Prostate gland (tissue), 2 donors: Measurements from ENCODE around the gene SCN1B. TPM values are rescaled to one million over a fixed set of nuclear protein-coding genes. Genes with fewer than 3 reads are reported as not detected.

Source experiments
- DNase-seq: peaks from one replicate; pipeline ENCODE4 v3.0.0-alpha.2; 2019; ENCODE audit warnings: low spot score
- H3K27ac ChIP-seq, 2 donors: fragments of 200-600 bp; sonication (generic); 2 replicates each; pipeline ENCODE4 v1.5.1; 2017 to 2019
- H3K27me3 ChIP-seq: fragments of 200-600 bp; sonication (generic); replicated peaks from 2 replicates; pipeline ENCODE4 v1.5.1; 2019; ENCODE audit not compliant: insufficient read depth
- H3K36me3 ChIP-seq, 2 donors: fragments of 200-600 bp; sonication (generic); 1 replicate in 1 of 2; 2 replicates in 1 of 2; pipeline versions ENCODE4 v1.5.1 to v1.8.1; 2017 to 2019
- H3K4me1 ChIP-seq: fragments of 200-600 bp; sonication (generic); replicated peaks from 2 replicates; pipeline ENCODE4 v1.5.1; 2019
- H3K4me3 ChIP-seq, 2 donors: fragments of 200-600 bp; sonication (generic); 2 replicates each; pipeline ENCODE4 v1.5.1; 2017 to 2019
- H3K9me3 ChIP-seq: fragments of 200-600 bp; sonication (generic); 2 replicates; pipeline ENCODE4 v1.5.1; 2017
- POLR2A ChIP-seq: fragments of 450-650 bp; IDR thresholded peaks from one replicate; pipeline ENCODE4 v1.6.1; 2016; ENCODE audit warnings: antibody characterized with exemption, mild to moderate bottlenecking
- POLR2AphosphoS5 ChIP-seq: sonication (generic); formaldehyde crosslinking; IDR thresholded peaks from one replicate; pipeline ENCODE4 v1.6.1; 2017; ENCODE audit warnings: antibody characterized with exemption
- WGBS: methylation state at CpG from one replicate; pipeline ENCODE4 v1.1.5; 2018; 5-methylcytosine and 5-hydroxymethylcytosine counted together
- intact Hi-C: fragments of 100-400 bp; cut with DNase I; formaldehyde crosslinking; loops from one replicate; pipeline ENCODE4 v1.14.2; 2022
- total RNA-seq, 2 donors: library from RNA; depleted of rRNA; stranded (reverse); fragments of >200 nt; gene quantifications; one replicate each; pipeline ENCODE4 v1.1.0, GENCODE V29; 2016
- TF ChIP-seq, protein P1 (sequence below), 4 experiments: fragments of 200-600 bp in 2 of 4; fragments of 450-650 bp in 2 of 4; sonication (generic) in 2 of 4; IDR thresholded peaks; 1 replicate in 3 of 4; 2 replicates in 1 of 4; pipeline ENCODE4 v1.5.1; 2016 to 2019; ENCODE audit warnings: antibody characterized with exemption in 4 of 4, mild to moderate bottlenecking in 2 of 4, moderate library complexity in 2 of 4

The SCN1B gene
- total RNA-seq, 2 donors from 2014 or later = 9.7 to 10.6 TPM

GRCh38 chr19:35066121-35066520 lies 35.9 kb downstream of the SCN1B start:
- WGBS = 94% methylated on average over 15 of the region's 15 CpGs

DNA sequence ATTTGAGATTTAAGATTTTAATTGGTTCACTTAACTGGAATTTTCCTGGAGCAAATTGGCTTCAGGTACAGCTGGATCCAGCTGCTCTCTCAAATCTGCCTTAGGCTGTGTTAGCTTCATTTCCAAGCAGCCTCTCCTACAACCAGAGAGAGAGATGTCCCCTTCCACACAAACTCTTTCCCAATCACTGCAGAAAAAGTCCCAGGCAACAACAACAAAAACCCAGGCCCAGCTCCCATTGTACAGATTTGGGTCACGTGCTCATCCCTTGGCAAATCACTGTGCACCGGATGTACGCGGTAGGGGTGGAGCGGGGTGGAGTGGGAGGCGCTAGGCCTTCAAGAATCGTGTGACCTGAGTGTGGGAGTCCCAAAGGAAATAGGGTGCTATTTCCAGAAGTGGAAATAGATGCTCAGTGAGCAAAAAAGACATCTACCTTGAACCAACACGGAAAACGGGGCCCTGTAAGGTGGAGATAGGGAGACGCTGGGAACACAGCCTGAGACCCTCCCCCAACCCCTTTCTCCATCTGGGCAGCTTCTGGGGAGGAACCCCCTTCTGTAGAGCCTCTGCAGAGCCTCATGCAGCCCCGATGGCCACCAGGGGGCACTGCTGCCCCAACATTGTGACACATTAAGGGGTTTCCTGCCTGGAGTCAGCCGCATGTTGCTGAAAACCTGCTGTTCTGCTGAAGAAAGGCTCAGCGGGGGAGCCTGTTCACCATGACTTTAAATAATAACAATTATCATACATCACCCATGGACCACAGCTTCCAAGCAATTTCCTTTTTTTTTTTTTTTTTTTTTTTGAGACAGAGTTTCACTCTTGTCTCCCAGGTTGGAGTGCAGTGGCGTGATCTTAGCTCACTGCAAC lies 36.7 kb downstream of the SCN1B start:
- intact Hi-C loops = no loop called here
- 35% methylated on average over 14 of the region's 14 CpGs for WGBS
- H3K4me1 ChIP-seq = no peaks in the 10 kb centered on the region

More at GRCh38 chr19:35066121-35066520, 35.9 kb downstream of the SCN1B start:
- no peak overlapping the region for H3K4me3 ChIP-seq
- TF ChIP-seq, protein P1, sequence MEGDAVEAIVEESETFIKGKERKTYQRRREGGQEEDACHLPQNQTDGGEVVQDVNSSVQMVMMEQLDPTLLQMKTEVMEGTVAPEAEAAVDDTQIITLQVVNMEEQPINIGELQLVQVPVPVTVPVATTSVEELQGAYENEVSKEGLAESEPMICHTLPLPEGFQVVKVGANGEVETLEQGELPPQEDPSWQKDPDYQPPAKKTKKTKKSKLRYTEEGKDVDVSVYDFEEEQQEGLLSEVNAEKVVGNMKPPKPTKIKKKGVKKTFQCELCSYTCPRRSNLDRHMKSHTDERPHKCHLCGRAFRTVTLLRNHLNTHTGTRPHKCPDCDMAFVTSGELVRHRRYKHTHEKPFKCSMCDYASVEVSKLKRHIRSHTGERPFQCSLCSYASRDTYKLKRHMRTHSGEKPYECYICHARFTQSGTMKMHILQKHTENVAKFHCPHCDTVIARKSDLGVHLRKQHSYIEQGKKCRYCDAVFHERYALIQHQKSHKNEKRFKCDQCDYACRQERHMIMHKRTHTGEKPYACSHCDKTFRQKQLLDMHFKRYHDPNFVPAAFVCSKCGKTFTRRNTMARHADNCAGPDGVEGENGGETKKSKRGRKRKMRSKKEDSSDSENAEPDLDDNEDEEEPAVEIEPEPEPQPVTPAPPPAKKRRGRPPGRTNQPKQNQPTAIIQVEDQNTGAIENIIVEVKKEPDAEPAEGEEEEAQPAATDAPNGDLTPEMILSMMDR (IDR thresholded peaks at IDR 0.05) = no peak
- TF ChIP-seq POLR2AphosphoS5 = no peak
- no peak for TF ChIP-seq POLR2A
- no peaks in the 10 kb centered on the region for H3K4me1 ChIP-seq
- DNase-seq = no peak
- no peaks in the 10 kb centered on the region for H3K9me3 ChIP-seq
- no peaks in the 10 kb centered on the region for H3K36me3 ChIP-seq
- intact Hi-C loops = no loop called here
- no peak overlapping the region for H3K27ac ChIP-seq
- no peaks in the 10 kb centered on the region for H3K27me3 ChIP-seq

GRCh38 chr19:35068941-35069634 lies 38.8 kb downstream of the SCN1B start:
- Histone ChIP-seq H3K4me1 (no peaks in the 10 kb centered on the region), H3K27ac (no peak overlapping the region), H3K4me3 (no peak overlapping the region), H3K36me3 (no peaks in the 10 kb centered on the region), H3K27me3 (no peaks in the 10 kb centered on the region), H3K9me3 (no peaks in the 10 kb centered on the region)
- 85% methylated on average over 10 of the region's 10 CpGs for WGBS
- TF ChIP-seq, protein P1 (IDR thresholded peaks at IDR 0.05) = no peak
- no peak for TF ChIP-seq POLR2A
- TF ChIP-seq POLR2AphosphoS5 = no peak
- intact Hi-C loops = no loop called here
- DNase-seq = no peak

More for the DNA sequence above, 36.7 kb downstream of the SCN1B start:
- Histone ChIP-seq H3K9me3 (no peaks in the 10 kb centered on the region), H3K36me3 (no peaks in the 10 kb centered on the region), H3K4me3 (no peak overlapping the region), H3K27ac (no peak overlapping the region), H3K27me3 (no peaks in the 10 kb centered on the region)
- TF ChIP-seq, protein P1 (IDR thresholded peaks at IDR 0.05) = peak; percentile 84 to 89 (median 86)
- peak; percentile 52 for TF ChIP-seq POLR2AphosphoS5
- TF ChIP-seq POLR2A = no peak
- peak; percentile 84 for DNase-seq

DNA sequence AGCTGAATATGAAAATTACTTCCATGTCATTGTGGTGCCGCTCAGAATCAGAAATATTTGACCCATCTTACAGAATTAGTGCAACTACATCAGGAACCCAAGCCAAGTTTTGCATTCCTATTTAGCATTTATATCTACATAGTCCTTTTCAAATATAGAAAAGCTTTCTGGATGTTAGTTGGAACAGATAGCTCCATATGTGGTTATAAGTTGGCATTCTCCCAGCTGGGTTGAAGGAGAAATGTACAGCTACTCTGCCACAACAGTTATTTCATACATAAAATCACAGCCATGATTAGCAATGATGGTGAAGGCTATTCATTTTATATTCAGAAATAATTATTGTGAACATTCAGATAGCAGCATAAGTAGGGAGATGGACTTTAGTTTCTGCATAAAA lies 39.4 kb downstream of the SCN1B start:
- no peak overlapping the region for H3K4me3 ChIP-seq
- 86% methylated on average over 1 of the region's 1 CpG for WGBS
- no peaks in the 10 kb centered on the region for H3K4me1 ChIP-seq
- intact Hi-C loops = no loop called here
- no peaks in the 10 kb centered on the region for H3K36me3 ChIP-seq
- H3K9me3 ChIP-seq = no peaks in the 10 kb centered on the region
- no peaks in the 10 kb centered on the region for H3K27me3 ChIP-seq
- H3K27ac ChIP-seq = no peak overlapping the region
- TF ChIP-seq, protein P1 (IDR thresholded peaks at IDR 0.05) = no peak
- no peak for TF ChIP-seq POLR2A
- TF ChIP-seq POLR2AphosphoS5 = no peak
- no peak for DNase-seq
